ENCODE measurements around the gene USP21. TPM values are rescaled to one million over a fixed set of nuclear protein-coding genes. Genes with fewer than 3 reads are reported as not detected.

USP21 gene
- total RNA-seq, 6 experiments from 2014 or later = 6.9 to 11.1 (median 8.8) TPM

DNA sequence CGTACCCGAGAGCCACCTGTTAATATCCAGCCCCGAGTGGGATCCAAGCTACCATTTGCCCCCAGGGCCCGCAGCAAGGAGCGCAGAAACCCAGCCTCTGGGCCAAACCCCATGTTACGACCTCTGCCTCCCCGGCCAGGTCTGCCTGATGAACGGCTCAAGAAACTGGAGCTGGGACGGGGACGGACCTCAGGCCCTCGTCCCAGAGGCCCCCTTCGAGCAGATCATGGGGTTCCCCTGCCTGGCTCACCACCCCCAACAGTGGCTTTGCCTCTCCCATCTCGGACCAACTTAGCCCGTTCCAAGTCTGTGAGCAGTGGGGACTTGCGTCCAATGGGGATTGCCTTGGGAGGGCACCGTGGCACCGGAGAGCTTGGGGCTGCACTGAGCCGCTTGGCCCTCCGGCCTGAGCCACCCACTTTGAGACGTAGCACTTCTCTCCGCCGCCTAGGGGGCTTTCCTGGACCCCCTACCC, 1.4 kb downstream of the USP21 start:
- WGBS (ENCODE audit: insufficient coverage, low coverage, low lambda C conversion rate, missing lambda C conversion rate) = 100% methylated on average over 1 of the region's 22 CpGs
- H3K27me3 ChIP-seq = no peaks in the 10 kb centered on the region
- H3K4me3 ChIP-seq = no peak overlapping the region
- intact Hi-C loops (cut with DNase I) = no loop called here
- H3K27ac ChIP-seq = no peak overlapping the region
- no peak for ATAC-seq
- H3K9me3 ChIP-seq = no peaks in the 10 kb centered on the region
- peaks cover 0 to 15% (median 0%) of the 10 kb centered on the region in 4 donors for H3K4me1 ChIP-seq
- DNase-seq = no peak
- TF ChIP-seq, protein P1, sequence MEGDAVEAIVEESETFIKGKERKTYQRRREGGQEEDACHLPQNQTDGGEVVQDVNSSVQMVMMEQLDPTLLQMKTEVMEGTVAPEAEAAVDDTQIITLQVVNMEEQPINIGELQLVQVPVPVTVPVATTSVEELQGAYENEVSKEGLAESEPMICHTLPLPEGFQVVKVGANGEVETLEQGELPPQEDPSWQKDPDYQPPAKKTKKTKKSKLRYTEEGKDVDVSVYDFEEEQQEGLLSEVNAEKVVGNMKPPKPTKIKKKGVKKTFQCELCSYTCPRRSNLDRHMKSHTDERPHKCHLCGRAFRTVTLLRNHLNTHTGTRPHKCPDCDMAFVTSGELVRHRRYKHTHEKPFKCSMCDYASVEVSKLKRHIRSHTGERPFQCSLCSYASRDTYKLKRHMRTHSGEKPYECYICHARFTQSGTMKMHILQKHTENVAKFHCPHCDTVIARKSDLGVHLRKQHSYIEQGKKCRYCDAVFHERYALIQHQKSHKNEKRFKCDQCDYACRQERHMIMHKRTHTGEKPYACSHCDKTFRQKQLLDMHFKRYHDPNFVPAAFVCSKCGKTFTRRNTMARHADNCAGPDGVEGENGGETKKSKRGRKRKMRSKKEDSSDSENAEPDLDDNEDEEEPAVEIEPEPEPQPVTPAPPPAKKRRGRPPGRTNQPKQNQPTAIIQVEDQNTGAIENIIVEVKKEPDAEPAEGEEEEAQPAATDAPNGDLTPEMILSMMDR (IDR thresholded peaks at IDR 0.05) = no peak
- no peak for TF ChIP-seq POLR2A (IDR thresholded peaks at IDR 0.05)
- peaks cover 0 to 22% (median 0%) of the 10 kb centered on the region in 4 donors for H3K36me3 ChIP-seq

DNA sequence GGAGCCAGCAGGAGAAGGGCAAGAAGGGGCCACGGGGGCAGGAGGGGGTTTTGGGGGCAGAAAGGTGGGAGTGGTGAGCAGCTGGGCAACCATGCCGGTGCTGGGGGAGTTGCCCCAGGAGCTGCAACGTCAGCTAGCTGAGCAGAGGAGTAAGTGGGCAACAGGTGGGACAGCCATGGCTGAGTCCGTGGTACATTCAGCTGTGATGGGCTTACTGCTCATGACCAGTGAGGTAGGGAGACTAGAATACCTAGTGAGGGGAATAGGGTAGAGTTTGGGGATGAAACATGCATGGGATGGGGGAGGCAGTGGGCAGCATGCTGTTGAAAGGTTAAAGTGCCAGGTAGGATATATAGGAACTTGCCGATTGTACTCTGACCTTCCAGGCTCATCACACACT, 2.4 kb downstream of the USP21 start:
- no peak for DNase-seq

DNA sequence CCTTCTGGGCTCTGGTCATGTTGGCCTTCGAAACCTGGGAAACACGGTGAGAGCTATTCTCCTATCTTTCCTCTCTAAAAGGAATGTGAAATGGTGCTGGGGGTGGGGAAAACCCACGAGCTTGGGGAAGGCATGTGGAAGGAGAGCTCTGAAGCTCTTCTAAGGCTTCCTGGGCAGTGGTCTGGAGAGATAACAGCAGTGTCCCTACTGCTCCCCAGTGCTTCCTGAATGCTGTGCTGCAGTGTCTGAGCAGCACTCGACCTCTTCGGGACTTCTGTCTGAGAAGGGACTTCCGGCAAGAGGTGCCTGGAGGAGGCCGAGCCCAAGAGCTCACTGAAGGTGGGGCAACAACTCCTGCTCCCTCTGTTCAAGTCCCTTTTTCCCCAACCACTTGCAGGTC, 2.8 kb downstream of the USP21 start:
- Histone ChIP-seq H3K9me3 (no peaks in the 10 kb centered on the region), H3K27ac (no peak overlapping the region), H3K4me3 (no peak overlapping the region), H3K36me3 (peaks cover 0 to 22% (median 0%) of the 10 kb centered on the region in 4 donors), H3K4me1 (peaks cover 0 to 15% (median 2%) of the 10 kb centered on the region in 4 donors), H3K27me3 (no peaks in the 10 kb centered on the region)
- WGBS (ENCODE audit: insufficient coverage, low coverage, low lambda C conversion rate, missing lambda C conversion rate) = 40% methylated on average over 1 of the region's 7 CpGs
- intact Hi-C loops (cut with DNase I) = no loop called here
- TF ChIP-seq, protein P1 (IDR thresholded peaks at IDR 0.05) = no peak
- TF ChIP-seq POLR2A (IDR thresholded peaks at IDR 0.05) = no peak
- ATAC-seq = no peak
- no peak for DNase-seq

More for the DNA sequence above, 2.4 kb downstream of the USP21 start:
- intact Hi-C loops (cut with DNase I) = no loop called here
- TF ChIP-seq POLR2A (IDR thresholded peaks at IDR 0.05) = no peak
- TF ChIP-seq, protein P1 (IDR thresholded peaks at IDR 0.05) = no peak
- Histone ChIP-seq H3K27ac (no peak overlapping the region), H3K4me1 (peaks cover 0 to 15% (median under 1%) of the 10 kb centered on the region in 4 donors), H3K27me3 (no peaks in the 10 kb centered on the region), H3K36me3 (peaks cover 0 to 22% (median 0%) of the 10 kb centered on the region in 4 donors), H3K9me3 (no peaks in the 10 kb centered on the region), H3K4me3 (no peak overlapping the region)
- 88% methylated on average over 3 of the region's 5 CpGs for WGBS (ENCODE audit: insufficient coverage, low coverage, low lambda C conversion rate, missing lambda C conversion rate)
- ATAC-seq = no peak

DNA sequence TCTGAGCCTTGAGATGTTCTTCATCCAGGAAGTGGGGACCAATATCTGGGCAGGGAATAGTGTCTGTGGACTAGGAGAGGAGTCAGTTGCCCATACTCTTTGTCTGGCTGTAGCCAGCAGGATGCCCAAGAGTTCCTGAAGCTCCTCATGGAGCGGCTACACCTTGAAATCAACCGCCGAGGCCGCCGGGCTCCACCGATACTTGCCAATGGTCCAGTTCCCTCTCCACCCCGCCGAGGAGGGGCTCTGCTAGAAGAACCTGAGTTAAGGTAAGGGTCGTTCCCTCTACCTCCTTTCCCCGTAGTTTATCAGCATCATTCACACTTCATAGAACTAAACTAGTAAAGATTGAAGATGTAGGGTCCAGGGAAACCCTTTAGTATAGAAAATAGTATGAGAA, 3.5 kb downstream of the USP21 start:
- Histone ChIP-seq H3K4me3 (no peak overlapping the region), H3K9me3 (no peaks in the 10 kb centered on the region), H3K4me1 (peaks cover 0 to 15% (median 3%) of the 10 kb centered on the region in 4 donors), H3K27ac (no peak overlapping the region), H3K36me3 (peaks cover 0 to 17% (median 0%) of the 10 kb centered on the region in 4 donors), H3K27me3 (no peaks in the 10 kb centered on the region)
- WGBS (ENCODE audit: insufficient coverage, low coverage, low lambda C conversion rate, missing lambda C conversion rate) = 90% methylated on average over 2 of the region's 10 CpGs
- intact Hi-C loops (cut with DNase I) = no loop called here
- DNase-seq = no peak
- no peak for TF ChIP-seq POLR2A (IDR thresholded peaks at IDR 0.05)
- no peak for ATAC-seq

DNA sequence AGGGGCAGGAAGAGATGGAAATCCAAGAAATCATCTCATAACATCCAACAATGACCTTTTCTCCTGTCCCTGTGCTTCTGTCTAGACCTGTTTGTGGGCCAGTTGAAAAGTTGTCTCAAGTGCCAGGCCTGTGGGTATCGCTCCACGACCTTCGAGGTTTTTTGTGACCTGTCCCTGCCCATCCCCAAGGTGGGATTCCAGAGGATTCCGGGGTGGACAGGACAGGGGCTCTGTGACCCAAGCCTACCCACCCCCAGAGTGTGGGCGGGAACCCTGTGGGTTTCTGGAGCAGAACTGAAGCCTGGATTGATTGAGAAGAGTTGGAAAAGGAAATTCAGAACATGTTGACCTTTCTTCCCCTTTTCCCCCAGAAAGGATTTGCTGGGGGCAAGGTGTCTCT, 4.5 kb downstream of the USP21 start:
- DNase-seq (no peak), ATAC-seq (no peak)
- peaks cover 0 to 15% (median 3%) of the 10 kb centered on the region in 4 donors for H3K4me1 ChIP-seq
- intact Hi-C loops (cut with DNase I) = no loop called here
- H3K4me3 ChIP-seq = no peak overlapping the region
- WGBS (ENCODE audit: insufficient coverage, low coverage, low lambda C conversion rate, missing lambda C conversion rate) = 100% methylated on average over 2 of the region's 5 CpGs
- no peaks in the 10 kb centered on the region for H3K27me3 ChIP-seq
- H3K27ac ChIP-seq = no peak overlapping the region
- H3K9me3 ChIP-seq = no peaks in the 10 kb centered on the region
- H3K36me3 ChIP-seq = peaks cover 0 to 17% (median 0%) of the 10 kb centered on the region in 4 donors
- TF ChIP-seq POLR2A (IDR thresholded peaks at IDR 0.05) = no peak
- TF ChIP-seq, protein P1 (IDR thresholded peaks at IDR 0.05) = no peak
